ENCODE data around the gene ZSCAN9.

DNA sequence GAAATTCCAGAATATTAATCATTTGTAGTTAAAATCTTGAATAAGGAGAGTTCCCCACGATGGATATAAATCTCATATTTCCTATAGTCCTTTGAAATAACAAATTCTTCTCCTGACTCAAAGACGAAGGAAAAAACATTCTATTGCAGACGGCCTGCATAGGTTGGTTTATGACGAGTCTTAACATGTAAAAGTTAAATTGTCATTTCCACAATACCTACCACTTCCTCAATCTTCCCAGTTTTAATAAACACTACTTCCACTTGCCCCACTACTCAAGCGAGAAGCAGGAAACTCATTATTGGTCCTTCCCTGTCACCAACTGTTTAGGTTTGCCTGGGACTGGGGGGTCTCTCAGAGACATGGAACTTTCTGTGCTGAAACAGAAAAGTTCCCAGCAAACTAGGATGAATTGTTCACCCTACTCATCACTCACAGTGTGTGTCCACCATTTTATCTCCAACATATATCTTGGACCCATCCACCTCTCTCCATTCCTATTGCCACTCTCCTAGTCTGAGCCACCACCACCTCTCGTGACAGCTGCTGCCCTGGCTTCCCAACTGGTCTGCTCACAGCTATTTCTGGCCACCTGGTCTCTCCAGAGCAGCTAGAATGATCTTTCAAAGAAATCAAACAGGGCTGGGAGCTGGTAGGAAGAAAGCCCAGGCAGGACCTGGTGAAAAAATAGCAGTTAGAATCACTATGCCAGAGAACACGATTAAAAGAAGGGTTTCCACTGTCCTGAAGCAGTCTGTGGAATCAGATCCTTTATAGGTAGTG lies 15.1 kb upstream of the ZSCAN9 start:
- TF ChIP-seq POLR2A (IDR thresholded peaks at IDR 0.05) = no peak
- TF ChIP-seq, protein P1, sequence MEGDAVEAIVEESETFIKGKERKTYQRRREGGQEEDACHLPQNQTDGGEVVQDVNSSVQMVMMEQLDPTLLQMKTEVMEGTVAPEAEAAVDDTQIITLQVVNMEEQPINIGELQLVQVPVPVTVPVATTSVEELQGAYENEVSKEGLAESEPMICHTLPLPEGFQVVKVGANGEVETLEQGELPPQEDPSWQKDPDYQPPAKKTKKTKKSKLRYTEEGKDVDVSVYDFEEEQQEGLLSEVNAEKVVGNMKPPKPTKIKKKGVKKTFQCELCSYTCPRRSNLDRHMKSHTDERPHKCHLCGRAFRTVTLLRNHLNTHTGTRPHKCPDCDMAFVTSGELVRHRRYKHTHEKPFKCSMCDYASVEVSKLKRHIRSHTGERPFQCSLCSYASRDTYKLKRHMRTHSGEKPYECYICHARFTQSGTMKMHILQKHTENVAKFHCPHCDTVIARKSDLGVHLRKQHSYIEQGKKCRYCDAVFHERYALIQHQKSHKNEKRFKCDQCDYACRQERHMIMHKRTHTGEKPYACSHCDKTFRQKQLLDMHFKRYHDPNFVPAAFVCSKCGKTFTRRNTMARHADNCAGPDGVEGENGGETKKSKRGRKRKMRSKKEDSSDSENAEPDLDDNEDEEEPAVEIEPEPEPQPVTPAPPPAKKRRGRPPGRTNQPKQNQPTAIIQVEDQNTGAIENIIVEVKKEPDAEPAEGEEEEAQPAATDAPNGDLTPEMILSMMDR (IDR thresholded peaks at IDR 0.05) = no peak
